HG03565 (cell line): ENCODE results near the gene TTLL7.
"Not testable (repeated sequence)": the region's sequence is repeated elsewhere in the genome, so short reads cannot be mapped to it uniquely, and the experiment has no call there.

Source experiments
- ATAC-seq: cut with Tn5 transposase; IDR thresholded peaks from one replicate; pipeline ENCODE4 v1.9.1; 2021; ENCODE audit warnings: mild to moderate bottlenecking, moderate library complexity; ENCODE audit not compliant: unreplicated experiment

TTLL7 gene

DNA sequence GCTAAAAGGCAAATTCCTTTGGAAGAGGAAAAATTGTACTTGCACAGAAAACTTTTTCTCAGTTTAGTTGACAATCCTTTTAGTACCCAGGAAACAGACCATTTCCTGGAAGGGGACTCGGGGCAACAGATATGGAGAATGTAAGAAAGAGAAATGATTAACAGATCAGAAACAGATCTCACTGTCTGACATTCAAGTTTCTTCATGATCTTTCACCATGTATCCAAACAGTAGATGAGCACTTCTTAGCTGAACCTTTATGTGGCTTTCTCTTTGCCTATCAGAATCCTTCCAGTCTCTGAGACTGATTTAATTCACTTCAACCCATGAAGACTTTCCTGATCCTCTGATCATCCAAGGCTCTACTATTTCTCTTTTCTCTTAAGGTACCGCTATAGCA lies 2.7 kb downstream of the TTLL7 start:
- no peak for ATAC-seq

GRCh38 chr1:83995649-83996048 lies 3.3 kb downstream of the TTLL7 start:
- ATAC-seq: no peak

DNA sequence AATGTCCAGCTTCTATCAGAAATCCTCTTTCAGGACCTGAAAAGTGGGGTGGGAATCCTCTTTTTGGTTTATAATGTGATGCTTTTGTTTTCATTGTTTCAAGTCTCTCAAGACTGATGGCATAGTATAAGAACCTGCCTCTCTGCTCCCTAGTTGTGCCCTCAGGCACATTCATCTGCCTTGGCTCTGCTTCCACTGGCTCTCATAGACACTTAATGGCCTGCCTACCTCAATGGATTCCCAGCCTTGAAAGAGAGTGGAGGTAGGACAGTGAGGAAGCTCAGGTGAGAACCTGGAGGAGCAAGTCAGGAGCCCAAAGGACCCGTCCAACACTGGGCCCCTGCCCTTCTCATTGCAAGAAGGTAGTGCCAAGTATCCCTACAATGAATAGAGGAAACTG lies 4.8 kb downstream of the TTLL7 start:
- ATAC-seq: no peak

DNA sequence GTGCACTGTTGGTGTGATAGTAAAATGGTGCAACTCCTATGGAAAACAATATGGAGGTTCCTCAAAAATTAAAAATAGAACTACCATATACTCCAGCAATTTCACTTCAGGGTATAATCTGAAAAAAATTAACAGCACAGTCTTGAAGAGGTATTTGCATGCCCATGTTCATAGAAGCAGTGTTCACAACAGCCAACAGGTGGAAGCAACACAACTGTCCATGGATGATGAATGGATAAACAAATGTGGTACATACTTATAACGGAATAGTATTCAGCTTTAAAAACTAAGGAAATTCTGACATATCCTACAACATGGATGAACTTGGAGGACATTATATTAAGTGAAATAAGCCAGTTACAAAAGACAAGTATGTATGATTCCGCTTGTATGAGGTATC lies 8.2 kb downstream of the TTLL7 start:
- ATAC-seq: no peak

DNA sequence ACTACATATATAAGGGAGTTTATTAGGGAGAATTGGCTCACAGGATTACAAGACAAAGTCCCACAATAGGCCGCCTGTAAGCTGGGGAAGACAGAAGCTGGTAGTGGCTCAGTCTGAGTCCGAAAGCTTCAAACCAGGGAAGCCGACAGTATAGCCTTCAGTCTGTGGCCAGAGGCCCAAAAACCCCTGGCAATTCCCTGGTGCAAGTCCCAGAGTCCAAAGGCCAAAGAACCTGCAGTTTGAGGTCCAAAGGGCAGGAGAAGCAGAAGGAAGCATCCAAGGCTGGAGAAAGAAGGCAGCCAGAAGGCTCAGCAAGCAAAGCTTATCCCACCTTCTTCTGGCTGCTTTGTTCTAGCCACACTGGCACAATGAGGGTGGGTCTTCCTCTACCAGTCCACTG lies 13.9 kb downstream of the TTLL7 start:
- ATAC-seq: no peak

DNA sequence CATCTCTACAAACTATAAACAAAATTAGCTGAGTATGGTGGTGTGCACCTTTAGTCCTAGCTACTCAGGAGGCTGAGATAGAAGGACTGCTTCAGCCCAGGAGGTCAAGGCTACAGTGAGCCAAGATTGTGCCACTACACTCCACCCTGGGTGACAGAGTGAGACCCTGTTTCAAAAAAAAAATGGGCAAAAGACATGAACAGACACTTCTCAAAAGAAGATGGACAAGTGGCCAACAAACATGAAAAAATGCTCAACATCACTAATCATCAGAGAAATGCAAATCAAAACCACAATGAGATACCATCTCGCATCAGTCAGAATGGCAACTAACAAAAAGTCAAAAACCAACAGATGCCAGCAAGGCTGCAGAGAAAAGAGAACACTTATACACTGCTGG lies 15.0 kb downstream of the TTLL7 start:
- ATAC-seq: not testable (repeated sequence)

GRCh38 chr1:83978056-83978455 lies 20.9 kb downstream of the TTLL7 start:
- ATAC-seq: no peak

DNA sequence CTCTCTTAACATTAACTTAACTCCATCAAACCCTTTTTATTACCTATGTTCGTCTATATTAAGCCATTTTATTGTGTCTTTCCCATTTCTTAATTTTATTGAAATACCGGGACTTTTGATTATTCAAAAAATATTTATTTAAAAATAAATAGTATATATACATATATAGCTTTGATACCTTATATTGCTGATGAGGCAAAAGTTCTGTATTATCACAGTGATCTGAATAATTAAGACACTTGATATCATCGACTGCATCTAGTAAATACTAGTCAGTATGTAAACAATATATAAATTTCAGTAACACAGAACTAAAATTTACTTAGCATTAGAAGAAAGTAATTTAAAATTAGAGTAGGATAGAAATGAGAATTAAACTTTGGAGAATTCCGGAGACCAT lies 22.0 kb downstream of the TTLL7 start:
- ATAC-seq: no peak

GRCh38 chr1:83970802-83971201 lies 28.1 kb downstream of the TTLL7 start:
- ATAC-seq: no peak

DNA sequence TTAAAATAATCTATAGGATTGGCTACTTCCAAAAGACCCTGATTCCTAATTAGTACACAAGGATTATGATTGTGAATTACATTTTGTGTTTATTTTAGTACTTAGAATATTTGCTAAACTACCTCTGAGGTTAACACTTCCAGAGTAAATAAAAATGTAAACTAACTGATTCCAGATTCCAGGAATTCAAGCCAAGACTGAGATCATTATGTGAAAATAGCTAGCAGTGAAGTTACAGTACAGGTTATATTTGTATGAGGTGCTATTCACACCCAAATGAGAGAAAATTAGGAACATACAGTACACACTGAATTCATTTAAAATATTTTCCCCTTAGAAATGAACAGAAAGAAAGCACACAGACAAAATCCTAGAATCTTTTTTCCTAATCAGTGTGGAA lies 28.8 kb downstream of the TTLL7 start:
- ATAC-seq: no peak

DNA sequence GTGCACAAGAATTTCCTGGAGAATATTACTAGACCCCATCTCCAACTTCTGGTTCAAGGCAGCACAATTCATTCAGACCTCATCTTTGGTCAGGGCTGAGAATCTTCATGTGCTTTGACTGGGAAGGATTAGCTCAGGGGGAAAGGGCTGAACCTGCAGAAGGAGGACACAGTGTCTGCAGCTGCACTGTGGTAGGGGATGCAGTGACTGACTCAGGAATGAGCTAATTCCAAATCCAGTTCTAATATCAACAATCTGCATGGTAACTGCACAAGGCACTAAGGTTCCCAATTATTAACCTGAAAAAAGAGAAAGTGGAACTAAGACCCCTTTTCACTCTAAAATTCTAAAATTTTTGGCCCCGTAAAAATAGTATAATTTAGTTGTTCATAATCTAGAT lies 31.6 kb downstream of the TTLL7 start:
- ATAC-seq: no peak

DNA sequence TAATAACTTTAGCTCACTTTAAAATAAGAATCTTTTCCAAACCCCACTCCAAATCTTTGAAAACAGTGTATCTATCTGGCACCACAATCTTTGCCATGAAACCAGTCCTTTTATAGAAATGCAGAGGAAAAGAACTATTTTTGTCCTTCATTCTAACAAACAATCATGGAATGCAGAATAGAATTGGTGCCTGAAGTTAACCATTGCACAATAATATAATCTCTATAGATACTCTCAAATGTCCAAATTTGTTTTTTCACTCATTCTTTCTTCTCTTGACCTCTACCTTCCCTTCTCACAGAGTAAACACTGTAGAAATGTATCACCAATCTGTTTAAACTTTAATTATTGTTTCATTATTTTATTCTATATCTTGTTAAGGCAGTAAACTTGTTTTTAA lies 34.8 kb downstream of the TTLL7 start:
- ATAC-seq: no peak

GRCh38 chr1:83961571-83962295 lies 37.2 kb downstream of the TTLL7 start:
- ATAC-seq: no peak

DNA sequence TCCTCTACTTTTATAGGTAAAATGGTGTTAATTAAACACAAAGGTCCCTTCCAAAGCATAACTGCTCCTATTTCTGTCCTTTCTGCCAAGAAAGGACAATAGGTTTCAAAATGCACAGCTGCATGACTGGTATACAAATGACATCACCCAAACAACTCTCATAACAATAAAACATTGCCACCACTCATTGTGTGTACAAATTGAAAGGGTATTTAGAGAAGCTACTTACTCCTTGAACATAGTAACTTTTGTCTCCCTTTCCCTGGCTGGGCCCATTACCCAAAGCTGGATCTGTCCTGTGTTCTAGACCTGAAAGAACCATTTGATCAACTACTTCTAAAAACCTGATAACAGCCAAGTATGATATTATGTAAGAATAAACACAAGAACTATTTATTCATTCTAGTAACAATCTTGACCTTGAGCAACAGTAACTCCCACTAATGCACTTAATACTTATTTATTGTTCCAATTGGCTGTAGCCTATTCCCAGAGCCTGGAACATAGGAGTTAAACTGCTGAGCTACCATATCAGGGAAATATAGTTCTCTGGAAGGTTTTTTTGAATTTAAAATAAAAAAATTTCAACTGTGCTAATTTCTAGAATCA lies 38.2 kb downstream of the TTLL7 start:
- ATAC-seq: no peak

GRCh38 chr1:83959824-83960498 lies 39.0 kb downstream of the TTLL7 start:
- ATAC-seq: no peak

DNA sequence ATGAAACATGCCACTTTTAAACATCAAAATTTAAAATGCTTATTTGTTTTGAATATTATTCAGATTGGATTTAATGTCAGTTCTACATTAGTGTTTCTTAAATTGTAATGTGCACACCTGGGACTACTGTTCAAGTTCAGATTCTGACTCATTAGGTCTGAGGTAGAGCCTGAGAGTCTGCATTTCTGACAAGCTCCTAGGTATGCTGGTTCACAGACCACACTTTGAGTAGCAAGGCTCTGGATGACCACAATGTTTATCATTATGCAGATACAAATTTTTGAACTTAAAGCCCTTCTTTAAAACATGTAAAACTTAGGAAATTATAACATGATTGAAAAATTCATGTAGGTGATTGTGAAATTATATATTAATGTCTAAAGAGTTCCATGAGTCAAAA lies 40.2 kb downstream of the TTLL7 start:
- no peak for ATAC-seq

DNA sequence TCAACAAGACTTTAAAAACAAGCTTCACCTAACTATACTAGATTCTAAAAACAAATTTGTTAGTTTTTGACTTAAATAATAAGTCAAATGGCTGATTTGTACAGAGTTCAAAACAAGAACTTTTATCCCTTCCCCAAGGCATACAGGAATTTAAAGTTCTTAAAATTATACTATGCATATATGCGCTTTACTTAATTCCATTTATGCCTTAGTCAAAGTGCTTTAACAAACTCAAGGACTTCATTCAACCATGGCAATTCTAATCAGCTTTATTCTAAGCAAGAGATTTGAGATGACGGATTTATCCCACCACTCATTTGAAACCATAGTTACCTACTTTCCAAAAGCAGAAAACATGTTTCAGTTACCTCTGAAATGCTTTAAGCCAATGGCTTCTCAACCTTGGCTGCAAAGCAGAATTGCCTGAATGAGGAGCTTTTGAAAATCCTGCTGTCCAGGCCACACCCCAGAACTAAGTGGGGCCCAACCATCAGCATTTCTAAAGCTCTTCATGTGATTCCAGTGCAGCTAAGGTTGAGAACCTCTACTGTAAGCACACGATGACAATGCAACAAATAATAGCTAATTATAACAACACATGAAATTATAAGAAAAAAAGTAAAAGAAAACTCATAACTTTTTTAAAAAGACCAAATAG lies 44.6 kb downstream of the TTLL7 start:
- ATAC-seq: no peak

GRCh38 chr1:83950106-83950661 lies 48.7 kb downstream of the TTLL7 start:
- no peak for ATAC-seq

DNA sequence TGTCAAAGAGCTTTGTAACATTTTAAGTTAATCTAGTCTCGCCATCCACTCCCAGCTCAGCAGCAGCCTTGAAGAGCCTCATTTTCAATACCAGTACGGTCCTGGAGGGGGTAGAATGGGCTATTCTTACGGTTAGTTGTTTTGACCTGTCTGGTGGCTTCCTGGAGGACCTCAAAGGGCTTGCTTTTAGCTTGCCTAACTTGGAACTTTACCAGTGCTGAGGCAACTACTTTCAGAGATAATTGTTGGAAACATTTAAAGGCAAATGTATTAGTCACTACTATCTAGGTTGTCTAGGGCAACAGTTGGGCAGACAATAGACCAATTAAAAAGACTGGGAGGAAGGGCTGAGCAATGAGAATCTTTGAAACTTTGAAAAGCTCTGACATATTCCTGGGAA lies 56.0 kb downstream of the TTLL7 start:
- no peak for ATAC-seq

- ATAC-seq: no peak
Observed at GRCh38 chr1:83934550-83934949, 64.4 kb downstream of the TTLL7 start.

GRCh38 chr1:83932693-83933092 lies 66.2 kb downstream of the TTLL7 start:
- no peak for ATAC-seq

GRCh38 chr1:83932281-83932680 lies 66.7 kb downstream of the TTLL7 start:
- ATAC-seq: no peak
